HG02571 (cell line): Measurements from ENCODE around the gene HAPLN2.
A peak's percentile ranks its signal among the peaks of the same experiment; 100 is the strongest.
"Not testable (repeated sequence)": the region's sequence is repeated elsewhere in the genome, so short reads cannot be mapped to it uniquely, and the experiment has no call there.

Experiments used
- ATAC-seq: cut with Tn5 transposase; IDR thresholded peaks from one replicate; pipeline ENCODE4 v1.9.1; 2021; ENCODE audit warnings: mild to moderate bottlenecking, moderate library complexity; ENCODE audit not compliant: unreplicated experiment

Gene HAPLN2

GRCh38 chr1:156618853-156619581 lies at the start of gene HAPLN2:
TSS of gene HAPLN2 (plus strand) at chr1:156619415. CDS start at chr1:156623491, 4,076 bp downstream.
- ATAC-seq: no peak

GRCh38 chr1:156571261-156571852 lies 47.9 kb upstream of the HAPLN2 start:
- no peak for ATAC-seq

GRCh38 chr1:156571919-156572662 lies 47.1 kb upstream of the HAPLN2 start, which contains the start of gene IQGAP3:
TSS of gene IQGAP3 (minus strand) at chr1:156572565. CDS start at chr1:156572529, 36 bp downstream.
- peak; percentile 62 for ATAC-seq

- ATAC-seq: no peak
Observed at GRCh38 chr1:156572663-156573018, 46.6 kb upstream of the HAPLN2 start.

- ATAC-seq: no peak
Observed at GRCh38 chr1:156574039-156574633, 45.1 kb upstream of the HAPLN2 start.

- no peak for ATAC-seq
Observed at GRCh38 chr1:156577550-156577949, 41.7 kb upstream of the HAPLN2 start.

- ATAC-seq: no peak
Observed at GRCh38 chr1:156578055-156578454, 41.2 kb upstream of the HAPLN2 start.

- ATAC-seq: no peak
Observed at GRCh38 chr1:156579472-156579871, 39.7 kb upstream of the HAPLN2 start, which contains the start of gene TTC24. TSS of gene TTC24 (plus strand) at chr1:156579723. CDS start at chr1:156581365, 1,642 bp downstream.

- no peak for ATAC-seq
Observed at GRCh38 chr1:156581661-156582387, 37.4 kb upstream of the HAPLN2 start.

- no peak for ATAC-seq
Observed at GRCh38 chr1:156582388-156583017, 36.7 kb upstream of the HAPLN2 start.

GRCh38 chr1:156583821-156584622 lies 35.2 kb upstream of the HAPLN2 start:
- ATAC-seq: no peak

GRCh38 chr1:156584813-156585212 lies 34.4 kb upstream of the HAPLN2 start:
- ATAC-seq: no peak

- no peak for ATAC-seq
Observed at GRCh38 chr1:156586323-156586722, 32.9 kb upstream of the HAPLN2 start.

- no peak for ATAC-seq
Observed at GRCh38 chr1:156586892-156587477, 32.2 kb upstream of the HAPLN2 start.

GRCh38 chr1:156587927-156588326 lies 31.3 kb upstream of the HAPLN2 start:
- not testable (repeated sequence) for ATAC-seq

- ATAC-seq: no peak
Observed at GRCh38 chr1:156589546-156589945, 29.7 kb upstream of the HAPLN2 start.

GRCh38 chr1:156590326-156591180 lies 28.7 kb upstream of the HAPLN2 start:
- no peak for ATAC-seq

- no peak for ATAC-seq
Observed at GRCh38 chr1:156591181-156591431, 28.1 kb upstream of the HAPLN2 start.
